ENCODE measurements around the gene LRWD1. TPM values are rescaled to one million over a fixed set of nuclear protein-coding genes. Genes with fewer than 3 reads are reported as not detected.

Gene LRWD1
- total and polyA plus RNA-seq, 9 of the 15 experiments (the other 6 are each of a cell fraction or from before 2014, with no cell fraction given) = 0.61 to 66.0 (median 33.2) TPM

DNA sequence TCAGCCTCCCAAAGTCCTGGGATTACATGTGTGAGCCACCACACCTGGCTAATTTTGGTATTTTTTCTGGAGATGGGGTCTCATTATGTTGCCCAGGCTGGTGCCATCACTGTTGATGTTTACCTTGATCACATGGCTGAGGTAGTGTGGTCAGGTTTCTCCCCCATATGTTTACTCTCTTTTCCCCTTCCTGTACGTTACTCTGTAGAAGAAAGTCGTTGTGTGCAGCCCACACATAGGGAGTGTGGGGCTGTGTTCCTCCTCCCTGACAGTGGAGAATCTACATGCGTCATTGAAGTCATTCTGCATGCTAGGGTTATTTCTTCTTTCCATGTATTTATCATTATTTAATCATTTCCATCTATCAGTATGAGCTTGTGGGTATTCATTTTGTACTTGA lies 47.7 kb upstream of the LRWD1 start:
- Histone ChIP-seq H3K79me2 (ENCODE audit: control insufficient read depth, insufficient read depth, low read length) (peaks cover 13% of the 10 kb centered on the region), H3K27ac (ENCODE audit: extremely low read depth, low read depth, low read length) (no peak overlapping the region), H3K9me1 (ENCODE audit: control insufficient read depth, insufficient read depth, low read length) (no peaks in the 10 kb centered on the region), H4K20me1 (replicated peaks; ENCODE audit: control insufficient read depth, insufficient read depth, low read length) (peaks cover 9% of the 10 kb centered on the region), H3K9ac (ENCODE audit: insufficient read depth in 1 of 2, low read depth in 2 of 2, low read length in 2 of 2) (no peak overlapping the region), H3K9me3 (replicated peaks; ENCODE audit: control insufficient read depth, insufficient read depth, low read depth, low read length) (no peaks in the 10 kb centered on the region), H3K36me3 (ENCODE audit: control insufficient read depth, insufficient read depth, low read length) (peaks cover 78% of the 10 kb centered on the region), H2AFZ (ENCODE audit: low read depth, low read length) (no peak overlapping the region), H3K27me3 (ENCODE audit: control insufficient read depth in 2 of 2, insufficient read depth in 2 of 2, low read length in 2 of 2) (no peaks in the 10 kb centered on the region), H3K4me1 (replicated peaks in 1 of 2; ENCODE audit: control insufficient read depth in 2 of 2, insufficient read depth in 2 of 2, low read length in 2 of 2) (peaks cover 24 to 31% of the 10 kb centered on the region in 2 experiments), H3K4me2 (ENCODE audit: insufficient read depth, low read length) (no peak overlapping the region), H3K4me3 (no peak overlapping the region)
- no TSS peak for BruUV-seq (replicated peaks)
- in situ Hi-C loops (cut with MboI) (no loop called here), intact Hi-C loops (cut with micrococcal nuclease) (no loop called here)
- CTCF ChIA-PET (ENCODE audit: low intra/inter-chr PET ratio) = no interaction called here
- DNase-seq (ENCODE audit: extremely low read depth in 1 of 4, low spot score in 3 of 4) = no peak
- WGBS (ENCODE audit: insufficient coverage, low coverage, missing lambda C conversion rate) = 77% methylated on average over 3 of the region's 3 CpGs
- no peak for TF ChIP-seq NRF1 (conservative IDR thresholded peaks at IDR 0.05 in 1 of 2, IDR thresholded peaks at IDR 0.05 in 1 of 2)
- POLR2A ChIA-PET = interaction anchor here (0.6 to 1.3 kb wide), 2 partner anchors 10 to 22 kb away, joined by 3 to 4 read pairs; no protein-coding TSS in a partner anchor
- FAIRE-seq = no peak
- no peak for ATAC-seq

DNA sequence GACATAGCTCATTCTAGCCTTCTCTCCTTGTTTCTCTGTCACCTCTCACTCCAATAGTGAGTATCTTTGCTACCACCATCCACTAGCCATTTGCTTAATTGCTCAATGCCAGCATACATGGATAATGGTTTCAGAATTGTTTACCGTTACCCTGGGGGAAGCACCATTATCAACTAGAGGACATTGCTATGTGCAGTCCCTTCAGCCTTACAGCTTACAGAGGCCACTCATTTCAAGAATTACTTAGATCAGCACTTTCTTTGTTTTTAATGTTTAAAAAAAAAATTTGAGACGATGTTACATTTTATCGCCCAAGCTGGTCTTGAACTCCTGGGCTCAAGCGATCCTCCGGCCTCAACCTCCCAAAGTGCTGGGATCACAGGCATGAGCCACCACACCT lies 46.2 kb upstream of the LRWD1 start:
- TF ChIP-seq ADNP (tag; IDR thresholded peaks at IDR 0.05) (no peak), MAFF (IDR thresholded peaks at IDR 0.05; ENCODE audit: low read length) (peak; percentile 76), SMARCE1 (IDR thresholded peaks at IDR 0.05) (no peak), MAFK (IDR thresholded peaks at IDR 0.05; ENCODE audit: low read length) (peak; percentile 68; the same call in 1 of the 2 replicates), MED1 (CRISPR knock-in tag; IDR thresholded peaks at IDR 0.05; ENCODE audit: borderline replicate concordance) (no peak), RAD21 (CRISPR knock-in tag; conservative IDR thresholded peaks at IDR 0.05 in 1 of 2, IDR thresholded peaks at IDR 0.05 in 1 of 2) (no peak), ZNF316 (IDR thresholded peaks at IDR 0.05) (peak; percentile 87), MYC (IDR thresholded peaks at IDR 0.05; ENCODE audit: low read depth, low read length) (no peak), MYC (CRISPR knock-in tag; IDR thresholded peaks at IDR 0.05; ENCODE audit: borderline replicate concordance, low read depth) (no peak), C11orf30 (IDR thresholded peaks at IDR 0.05; ENCODE audit: low read depth) (peak; percentile 75), MAFG (tag; conservative IDR thresholded peaks at IDR 0.05) (peak; percentile 74)
- H3K27ac ChIP-seq (ENCODE audit: extremely low read depth, low read depth, low read length) = no peak overlapping the region
- no peak overlapping the region for H2AFZ ChIP-seq (ENCODE audit: low read depth, low read length)
- H3K9ac ChIP-seq (ENCODE audit: insufficient read depth in 1 of 2, low read depth in 2 of 2, low read length in 2 of 2) = 0 out of 4 replicates have a peak overlapping the region, but pooled peaks of 1 of the 2 experiments have one; percentile 60
- no peaks in the 10 kb centered on the region for H4K20me1 ChIP-seq (replicated peaks; ENCODE audit: control insufficient read depth, insufficient read depth, low read length)
- CTCF ChIA-PET (ENCODE audit: low intra/inter-chr PET ratio) = no interaction called here
- intact Hi-C loops (cut with micrococcal nuclease) = no loop called here
- H3K36me3 ChIP-seq (ENCODE audit: control insufficient read depth, insufficient read depth, low read length) = peaks cover 74% of the 10 kb centered on the region; the same call in 2 of the 3 replicates
- H3K4me3 ChIP-seq = no peak overlapping the region
- no peak for DNase-seq (ENCODE audit: extremely low read depth in 1 of 4, low spot score in 3 of 4)
- no TSS peak for BruUV-seq (replicated peaks)
- POLR2A ChIA-PET = no interaction called here
- no peaks in the 10 kb centered on the region for H3K9me3 ChIP-seq (replicated peaks; ENCODE audit: control insufficient read depth, insufficient read depth, low read depth, low read length)
- peaks cover 25 to 31% of the 10 kb centered on the region in 2 experiments for H3K4me1 ChIP-seq (replicated peaks in 1 of 2; ENCODE audit: control insufficient read depth in 2 of 2, insufficient read depth in 2 of 2, low read length in 2 of 2)
- H3K9me1 ChIP-seq (ENCODE audit: control insufficient read depth, insufficient read depth, low read length) = no peaks in the 10 kb centered on the region
- no peak for FAIRE-seq
- H3K4me2 ChIP-seq (ENCODE audit: insufficient read depth, low read length) = no peak overlapping the region
- ATAC-seq = no peak
- in situ Hi-C loops (cut with MboI) = no loop called here
- 93% methylated on average over 5 of the region's 5 CpGs for WGBS (ENCODE audit: insufficient coverage, low coverage, missing lambda C conversion rate)
- peaks cover 4% of the 10 kb centered on the region; the same call in 1 of the 3 replicates for H3K79me2 ChIP-seq (ENCODE audit: control insufficient read depth, insufficient read depth, low read length)
- no peaks in the 10 kb centered on the region for H3K27me3 ChIP-seq (ENCODE audit: control insufficient read depth in 2 of 2, insufficient read depth in 2 of 2, low read length in 2 of 2)

Data from K562 (cell line).